H1 (cell line): ENCODE results near the gene TSPAN9. TPM values are rescaled to one million over a fixed set of nuclear protein-coding genes. Genes with fewer than 3 reads are reported as not detected.

ENCODE experiments used
- CTCF ChIA-PET: fragments of 300-600 bp; sonication (Branson Sonifier 250); formaldehyde crosslinking; loops from one replicate; lab custom pipeline; 2021; ENCODE audit not compliant: partially characterized antibody; lab: Charles Lee
- POLR2A ChIA-PET: fragments of 300-600 bp; sonication (Branson Sonifier 250); formaldehyde crosslinking; loops from one replicate; lab custom pipeline; 2021; ENCODE audit warnings: inconsistent platforms; ENCODE audit not compliant: partially characterized antibody; lab: Charles Lee
- DNase-seq, 2 experiments: peaks; one replicate each; pipeline versions ENCODE4 v3.0.0 to v3.0.0-alpha.2; 2010 to 2022; ENCODE audit warnings: low spot score in 2 of 2, low read depth in 1 of 2, mixed read lengths in 1 of 2
- FAIRE-seq: peaks from 2 replicates; lab custom pipeline; 2011; peaks lifted over from hg19 to GRCh38; lab: Jason Lieb, UNC
- H2AFZ ChIP-seq: 2 replicates; pipeline ENCODE4 v1.8.1; 2012; ENCODE audit warnings: low read length, inconsistent platforms
- H2AK5ac ChIP-seq: 2 replicates; pipeline ENCODE4 v1.6.1; 2013; ENCODE audit warnings: low read depth, low read length
- H2BK120ac ChIP-seq: replicated peaks from 2 replicates; pipeline ENCODE3; 2013; ENCODE audit warnings: low read depth, low read length, inconsistent platforms
- H2BK12ac ChIP-seq: 2 replicates; pipeline ENCODE4 v1.6.1; 2013; ENCODE audit warnings: low read depth, low read length
- H2BK15ac ChIP-seq: 2 replicates; pipeline ENCODE4 v1.6.1; 2013; ENCODE audit warnings: low read length
- H2BK20ac ChIP-seq: 2 replicates; pipeline ENCODE4 v1.6.1; 2013; ENCODE audit warnings: low read length
- H2BK5ac ChIP-seq: 2 replicates; pipeline ENCODE4 v1.6.1; 2013; ENCODE audit warnings: low read depth, low read length
- H3K14ac ChIP-seq: 2 replicates; pipeline ENCODE4 v1.6.1; 2013; ENCODE audit warnings: inconsistent platforms; ENCODE audit not compliant: insufficient read length
- H3K18ac ChIP-seq: 2 replicates; pipeline ENCODE4 v1.6.1; 2013; ENCODE audit warnings: low read length; ENCODE audit errors: extremely low read depth
- H3K23ac ChIP-seq: 2 replicates; pipeline ENCODE4 v1.6.1; 2013; ENCODE audit warnings: inconsistent platforms; ENCODE audit not compliant: insufficient read length
- H3K23me2 ChIP-seq: 2 replicates; pipeline ENCODE4 v1.6.1; 2013; ENCODE audit warnings: low read depth, low read length
- H3K27ac ChIP-seq: 2 replicates; pipeline ENCODE4 v1.6.1; 2011; ENCODE audit warnings: low read depth, low read length, inconsistent platforms
- H3K27me3 ChIP-seq, 4 experiments: replicated peaks in 1 of 4; 1 replicate in 1 of 4; 2 replicates in 3 of 4; pipeline versions ENCODE4 v1.6.1 to v1.8.1; 2011 to 2013; ENCODE audit warnings: low read length in 3 of 4, mild to moderate bottlenecking in 3 of 4, inconsistent platforms in 2 of 4, mixed read lengths in 2 of 4, moderate library complexity in 1 of 4; ENCODE audit not compliant: control insufficient read depth in 3 of 4, insufficient read depth in 3 of 4; ENCODE audit errors: extremely low read depth in 1 of 4
- H3K36me3 ChIP-seq, 4 experiments: 2 replicates each; pipeline versions ENCODE4 v1.6.1 to v1.8.1; 2011 to 2013; ENCODE audit warnings: mild to moderate bottlenecking in 4 of 4, low read length in 3 of 4, moderate library complexity in 2 of 4, control low read depth in 1 of 4, inconsistent platforms in 1 of 4; ENCODE audit not compliant: insufficient read depth in 4 of 4, control insufficient read depth in 2 of 4
- H3K4ac ChIP-seq: replicated peaks from 2 replicates; pipeline ENCODE3; 2013; ENCODE audit warnings: low read length, low read depth, mixed read lengths, inconsistent platforms; ENCODE audit not compliant: insufficient read length
- H3K4me1 ChIP-seq, 4 experiments: replicated peaks in 1 of 4; 1 replicate in 1 of 4; 2 replicates in 3 of 4; pipeline versions ENCODE4 v1.6.1 to v1.8.1; 2011 to 2013; ENCODE audit warnings: low read length in 3 of 4, inconsistent platforms in 2 of 4, mixed read lengths in 1 of 4; ENCODE audit not compliant: insufficient read depth in 4 of 4, control insufficient read depth in 3 of 4
- H3K4me2 ChIP-seq, 2 experiments: 2 replicates each; pipeline versions ENCODE4 v1.6.1 to v1.8.1; 2011 to 2013; ENCODE audit warnings: low read depth in 2 of 2, low read length in 2 of 2, control low read depth in 1 of 2, inconsistent platforms in 1 of 2, mild to moderate bottlenecking in 1 of 2; ENCODE audit not compliant: insufficient read depth in 1 of 2
- H3K4me3 ChIP-seq, 4 experiments: fragments of 200-600, 300-600 bp in 1 of 4; sonication (generic), shearing (Covaris generic), sonication (Bioruptor Twin) in 1 of 4; 2 replicates each; pipeline versions ENCODE4 v1.5.1 to v1.8.1; 2011 to 2016; ENCODE audit warnings: low read length in 4 of 4, low read depth in 3 of 4, control low read depth in 2 of 4, inconsistent platforms in 2 of 4, mild to moderate bottlenecking in 2 of 4, mixed read lengths in 1 of 4, moderate library complexity in 1 of 4; ENCODE audit not compliant: insufficient read depth in 2 of 4; ENCODE audit errors: extremely low read depth in 1 of 4
- H3K56ac ChIP-seq: replicated peaks from 2 replicates; pipeline ENCODE3; 2013; ENCODE audit warnings: low read depth, mild to moderate bottlenecking, mixed read lengths, low read length, inconsistent platforms; ENCODE audit not compliant: insufficient read length
- H3K79me1 ChIP-seq: 2 replicates; pipeline ENCODE4 v1.6.1; 2013; ENCODE audit warnings: low read depth, low read length, control low read depth
- H3K79me2 ChIP-seq, 2 experiments: 2 replicates each; pipeline versions ENCODE4 v1.6.1 to v1.8.1; 2012 to 2013; ENCODE audit warnings: low read length in 2 of 2, mild to moderate bottlenecking in 2 of 2, inconsistent platforms in 1 of 2; ENCODE audit not compliant: insufficient read depth in 2 of 2, control insufficient read depth in 1 of 2
- H3K9ac ChIP-seq, 4 experiments: replicated peaks in 1 of 4; 1 replicate in 1 of 4; 2 replicates in 3 of 4; pipeline versions ENCODE4 v1.6.1 to v1.8.1; 2011 to 2013; ENCODE audit warnings: low read depth in 3 of 4, low read length in 3 of 4, control low read depth in 2 of 4, mild to moderate bottlenecking in 2 of 4, moderate library complexity in 2 of 4, inconsistent platforms in 1 of 4; ENCODE audit errors: extremely low read depth in 1 of 4
- H3K9me3 ChIP-seq, 2 experiments: 2 replicates each; pipeline versions ENCODE4 v1.6.1 to v1.8.1; 2012 to 2013; ENCODE audit warnings: mild to moderate bottlenecking in 2 of 2, moderate library complexity in 2 of 2, control low read depth in 1 of 2, inconsistent platforms in 1 of 2, low read depth in 1 of 2, low read length in 1 of 2, mixed read lengths in 1 of 2; ENCODE audit not compliant: insufficient read depth in 2 of 2
- H4K20me1 ChIP-seq, 2 experiments: replicated peaks in 1 of 2; 2 replicates each; pipeline versions ENCODE3 to v1.8.1; 2011 to 2013; ENCODE audit warnings: inconsistent platforms in 2 of 2, low read length in 2 of 2, mild to moderate bottlenecking in 1 of 2; ENCODE audit not compliant: insufficient read depth in 2 of 2, control insufficient read depth in 1 of 2
- H4K5ac ChIP-seq: 2 replicates; pipeline ENCODE4 v1.6.1; 2013; ENCODE audit warnings: low read length, low read depth, mixed read lengths, inconsistent platforms; ENCODE audit not compliant: insufficient read length
- H4K8ac ChIP-seq: 2 replicates; pipeline ENCODE4 v1.8.0; 2013; ENCODE audit warnings: mild to moderate bottlenecking, moderate library complexity, low read length, inconsistent platforms; ENCODE audit not compliant: insufficient read depth; ENCODE audit errors: extremely low read depth
- H4K91ac ChIP-seq: replicated peaks from 2 replicates; pipeline ENCODE3; 2013; ENCODE audit warnings: low read length, mixed read lengths, inconsistent platforms; ENCODE audit not compliant: insufficient read length
- ASH2L ChIP-seq: fragments of 200-600, 300-600 bp; sonication (generic); IDR thresholded peaks from one replicate; pipeline ENCODE4 v1.7.1; 2017; ENCODE audit warnings: low read length
- ATF2 ChIP-seq: IDR thresholded peaks from 2 replicates; pipeline ENCODE4 v1.6.1; 2012; ENCODE audit warnings: low read length, inconsistent platforms
- ATF3 ChIP-seq: IDR thresholded peaks from 2 replicates; pipeline ENCODE4 v1.6.1; 2011; ENCODE audit warnings: low read depth, mild to moderate bottlenecking, low read length; ENCODE audit not compliant: insufficient read depth
- BACH1 ChIP-seq: IDR thresholded peaks from 2 replicates; pipeline ENCODE4 v1.6.1; 2012; ENCODE audit warnings: low read length, improper control_type of control experiment
- BRCA1 ChIP-seq: IDR thresholded peaks from 2 replicates; pipeline ENCODE4 v1.6.1; 2012; ENCODE audit warnings: low read depth, low read length, improper control_type of control experiment
- CEBPB ChIP-seq: IDR thresholded peaks from 2 replicates; pipeline ENCODE4 v1.6.1; 2012; ENCODE audit warnings: low read depth, low read length
- E2F6 ChIP-seq: IDR thresholded peaks from 2 replicates; pipeline ENCODE4 v1.6.1; 2012; ENCODE audit warnings: inconsistent platforms
- EGR1 ChIP-seq: IDR thresholded peaks from 2 replicates; pipeline ENCODE4 v1.6.1; 2011; ENCODE audit warnings: low read depth, low read length, borderline replicate concordance
- KDM5A ChIP-seq: fragments of 200-600 bp; IDR thresholded peaks from 2 replicates; pipeline ENCODE4 v1.7.1; 2012; ENCODE audit warnings: mild to moderate bottlenecking, low read length, inconsistent platforms, mixed read lengths
- SP4 ChIP-seq: IDR thresholded peaks from 2 replicates; pipeline ENCODE4 v1.6.1; 2012; ENCODE audit warnings: low read length, inconsistent platforms
- SUZ12 ChIP-seq: fragments of 200-600 bp; sonication (generic); IDR thresholded peaks from 2 replicates; pipeline ENCODE4 v1.6.1; 2012; ENCODE audit warnings: mild to moderate bottlenecking, inconsistent platforms, low read length, moderate library complexity, mixed read lengths
- WGBS, 2 experiments: shearing (Covaris generic) in 1 of 2; methylation state at CpG; one replicate each; pipeline versions ENCODE4 v1.1.6 to v1.1.7; 2013 to 2015; ENCODE audit warnings: low lambda C conversion rate in 2 of 2, mixed read lengths in 2 of 2, inconsistent platforms in 1 of 2, low coverage in 1 of 2, missing lambda C conversion rate in 1 of 2; ENCODE audit not compliant: insufficient replicate concordance in 2 of 2, insufficient coverage in 1 of 2, insufficient read length in 1 of 2; ENCODE audit errors: extremely low coverage in 1 of 2, missing lambda C conversion rate in 1 of 2; 5-methylcytosine and 5-hydroxymethylcytosine counted together
- polyA plus RNA-seq, 7 experiments: library from polyadenylated mRNA; depleted of rRNA in 3 of 7; stranded (reverse) in 5 of 7; unstranded in 2 of 7; fragments of >200 nt in 5 of 7; fragments of 200-250 nt in 2 of 7; gene quantifications; 1 replicate in 5 of 7; 2 replicates in 1 of 7; 4 replicates in 1 of 7; pipeline versions ENCODE4 v1.2.1 to v1.2.3, GENCODE V29; 2011 to 2013; ENCODE audit warnings: missing spikeins in 2 of 7, mixed read lengths in 2 of 7
- total RNA-seq: library from RNA; stranded (reverse); fragmentation: NEBNext Ultra II Directional; extraction: Animal tissue kit (Norgen Biotek cat#: 25700); gene quantifications from 2 replicates; pipeline ENCODE4 v1.2.1, GENCODE V29; 2021

TSPAN9 gene
- total and polyA plus RNA-seq, 2 of the 8 experiments (the other 6 are each of a cell fraction or from before 2014, with no cell fraction given): 11.5 to 29.1 TPM

GRCh38 chr12:3164454-3165077 is 87.4 kb downstream of the TSPAN9 start:
- Histone ChIP-seq H3K14ac (no peak overlapping the region), H3K9me3 (0 out of 4 replicates have a peak, but pooled peaks cover 0 to 3% of the 10 kb centered on the region in 2 experiments), H3K4me3 (no peak overlapping the region), H3K23me2 (no peaks in the 10 kb centered on the region), H3K9ac (no peak overlapping the region), H3K79me2 (no peaks in the 10 kb centered on the region), H3K4me1 (peaks cover 3 to 14% (median 9%) of the 10 kb centered on the region in 4 experiments; a peak in 6 of 7 replicates), H2BK12ac (no peak overlapping the region), H4K8ac (no peak overlapping the region), H3K4me2 (no peak overlapping the region), H2BK20ac (no peak overlapping the region), H3K18ac (no peak overlapping the region), H2AK5ac (no peak overlapping the region), H4K5ac (no peak overlapping the region), H3K36me3 (no peaks in the 10 kb centered on the region), H3K23ac (no peak overlapping the region), H2BK5ac (no peak overlapping the region), H3K79me1 (peaks cover 2% of the 10 kb centered on the region; the same call in 1 of the 2 replicates), H3K4ac (no peak overlapping the region), H4K91ac (no peak overlapping the region), H3K27ac (no peak overlapping the region), H2BK15ac (no peak overlapping the region), H2AFZ (no peak overlapping the region), H3K56ac (no peak overlapping the region), H3K27me3 (no peaks in the 10 kb centered on the region), H4K20me1 (peaks cover 0 to 2% of the 10 kb centered on the region in 2 experiments), H2BK120ac (no peak overlapping the region)
- ChIA-PET CTCF (interaction anchor here (1.0 to 11.4 kb wide), 12 partner anchors 9 to 134 kb away, joined by 3 to 95 read pairs (median 7); no protein-coding TSS in a partner anchor), POLR2A (interaction anchor here (1.3 to 2.6 kb wide), 3 partner anchors 8 to 26 kb away, joined by 4 to 10 read pairs (median 4); no protein-coding TSS in a partner anchor)
- no peak for TF ChIP-seq EGR1
- TF ChIP-seq E2F6: no peak
- TF ChIP-seq BRCA1: no peak
- TF ChIP-seq KDM5A: no peak
- TF ChIP-seq SP4: no peak
- no peak for TF ChIP-seq ASH2L
- no peak for TF ChIP-seq ATF3
- no peak for TF ChIP-seq BACH1
- no peak for TF ChIP-seq SUZ12
- no peak for TF ChIP-seq ATF2
- no peak for TF ChIP-seq CEBPB
- no peak for FAIRE-seq
- WGBS, 2 experiments: 83% methylated on average over 11 of the region's 11 CpGs; no CpG with 5 or more reads in 1 of the 2 experiments
- DNase-seq: no peak
